Fibroblast of the conjunctiva (primary cell): ENCODE results near the gene MRPL43.
"Not testable (repeated sequence)": the region's sequence is repeated elsewhere in the genome, so short reads cannot be mapped to it uniquely, and the experiment has no call there.

Experiments used
- DNase-seq: peaks from one replicate; pipeline ENCODE4 v3.0.0-alpha.2; 2010; ENCODE audit warnings: low read depth

MRPL43 gene

GRCh38 chr10:100986952-100987684 is at the start of gene MRPL43, which contains the start of gene TWNK:
MRPL43 (minus strand) TSS chr10:100987497; CDS start chr10:100987443, 54 bp downstream.
TWNK (plus strand) TSS chr10:100987543; CDS start chr10:100988211, 668 bp downstream.
- DNase-seq: no peak

- no peak for DNase-seq
These were observed 49.4 kb upstream of the MRPL43 start for GRCh38 chr10:101036726-101037125.

GRCh38 chr10:101035916-101036702 is 48.8 kb upstream of the MRPL43 start:
- DNase-seq: no peak

- DNase-seq: no peak
These were observed 48.0 kb upstream of the MRPL43 start for GRCh38 chr10:101035314-101035713.

- DNase-seq: not testable (repeated sequence)
These were observed 47.1 kb upstream of the MRPL43 start for GRCh38 chr10:101034404-101034803.

GRCh38 chr10:101033276-101033675 is 46.0 kb upstream of the MRPL43 start:
- no peak for DNase-seq

- DNase-seq: no peak
These were observed 45.4 kb upstream of the MRPL43 start for GRCh38 chr10:101032637-101033224.

GRCh38 chr10:101031796-101032636 is 44.7 kb upstream of the MRPL43 start:
- DNase-seq: no peak

- no peak for DNase-seq
These were observed 44.0 kb upstream of the MRPL43 start, which contains the start of the genes PDZD7 and SFXN3 for GRCh38 chr10:101031128-101031795. PDZD7 (minus strand) TSS chr10:101031129; CDS start chr10:101030219, 910 bp downstream. SFXN3 (plus strand) TSS chr10:101031234; CDS start chr10:101034695, 3,461 bp downstream.

GRCh38 chr10:101030496-101031127 is 43.3 kb upstream of the MRPL43 start:
- no peak for DNase-seq

GRCh38 chr10:101029520-101030295 is 42.4 kb upstream of the MRPL43 start:
- no peak for DNase-seq

GRCh38 chr10:101028446-101029337 is 41.4 kb upstream of the MRPL43 start:
- no peak for DNase-seq

GRCh38 chr10:101027106-101027720 is 39.9 kb upstream of the MRPL43 start:
- no peak for DNase-seq

- no peak for DNase-seq
These were observed 35.8 kb upstream of the MRPL43 start for GRCh38 chr10:101022967-101023705.

- DNase-seq: no peak
These were observed 34.5 kb upstream of the MRPL43 start for GRCh38 chr10:101021692-101022251.

- DNase-seq: no peak
These were observed 33.9 kb upstream of the MRPL43 start for GRCh38 chr10:101021239-101021638.

- no peak for DNase-seq
These were observed 33.3 kb upstream of the MRPL43 start for GRCh38 chr10:101020427-101021075.
